Choroid plexus epithelial cell (primary cell): ENCODE results near the gene MYOZ3.

ENCODE experiments used
- DNase-seq: peaks from one replicate; pipeline ENCODE4 v3.0.0-alpha.2; 2010; ENCODE audit warnings: low read depth
- H3K4me3 ChIP-seq: 2 replicates; pipeline ENCODE4 v1.5.1; 2011; ENCODE audit warnings: low read depth, mild to moderate bottlenecking, control low read depth, low read length, moderate library complexity
- CTCF ChIP-seq: conservative IDR thresholded peaks from 2 replicates; pipeline ENCODE4 v1.5.1; 2011; ENCODE audit warnings: low read depth, mild to moderate bottlenecking, control low read depth, inconsistent platforms, low read length, moderate library complexity

MYOZ3 gene

DNA sequence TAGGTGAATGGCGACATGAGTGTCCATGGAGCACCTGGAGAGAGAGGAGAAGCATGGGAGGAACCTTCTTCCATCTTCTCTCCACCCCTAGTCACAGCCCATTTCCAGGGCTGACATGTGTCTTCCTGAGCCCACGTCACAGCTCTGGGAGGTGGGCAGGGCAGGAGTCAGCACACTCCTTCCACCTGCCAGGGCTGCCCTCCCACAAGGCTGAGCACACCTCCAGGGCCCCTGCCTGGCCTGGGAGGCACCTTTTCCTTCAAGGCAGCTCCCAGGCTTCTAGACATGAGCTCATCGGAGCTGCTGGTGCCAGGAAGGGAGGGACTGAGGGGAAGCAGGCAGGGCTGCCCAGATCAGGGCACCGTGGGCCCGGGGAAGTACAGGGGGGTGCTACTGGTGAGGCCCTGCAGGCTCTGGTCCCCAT lies 34.2 kb upstream of the MYOZ3 start:
- TF ChIP-seq CTCF, result no peak
- no peak for DNase-seq
- no peak overlapping the region for H3K4me3 ChIP-seq

- no peak overlapping the region for H3K4me3 ChIP-seq
- TF ChIP-seq CTCF, result no peak
These were observed 33.1 kb upstream of the MYOZ3 start for GRCh38 chr5:150627731-150628545.

DNA sequence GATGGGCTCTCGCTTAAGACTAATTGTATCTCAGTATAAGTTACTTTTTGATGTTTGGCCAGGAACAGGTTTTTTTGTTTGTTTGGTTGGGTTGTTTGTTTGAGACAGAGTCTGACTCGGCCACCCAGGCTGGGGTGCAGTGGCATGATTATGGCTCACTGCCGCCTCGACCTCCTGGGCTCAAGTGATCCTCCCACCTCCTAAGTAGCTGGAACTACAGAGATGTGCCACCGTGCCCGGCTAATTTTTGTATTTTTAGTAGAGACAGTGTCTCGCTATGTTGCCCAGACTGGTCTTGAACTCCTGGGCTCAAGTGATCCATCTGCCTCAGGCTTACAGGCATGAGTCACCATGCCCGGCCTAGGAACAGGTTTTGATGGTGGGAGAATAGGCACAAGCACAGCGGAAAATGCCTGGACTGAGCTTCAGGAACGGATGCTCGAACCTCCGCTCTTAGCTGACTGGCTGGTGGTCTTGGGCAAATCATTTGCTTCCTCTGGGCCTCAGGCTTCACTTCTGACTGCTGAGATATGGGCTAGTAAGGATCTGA lies 32.0 kb upstream of the MYOZ3 start:
- no peak for DNase-seq
- no peak overlapping the region for H3K4me3 ChIP-seq
- no peak for TF ChIP-seq CTCF

More at GRCh38 chr5:150627731-150628545, 33.1 kb upstream of the MYOZ3 start:
- DNase-seq, result peak; percentile 78

GRCh38 chr5:150630016-150630415 lies 31.0 kb upstream of the MYOZ3 start:
- no peak for DNase-seq
- no peak for TF ChIP-seq CTCF
- no peak overlapping the region for H3K4me3 ChIP-seq

DNA sequence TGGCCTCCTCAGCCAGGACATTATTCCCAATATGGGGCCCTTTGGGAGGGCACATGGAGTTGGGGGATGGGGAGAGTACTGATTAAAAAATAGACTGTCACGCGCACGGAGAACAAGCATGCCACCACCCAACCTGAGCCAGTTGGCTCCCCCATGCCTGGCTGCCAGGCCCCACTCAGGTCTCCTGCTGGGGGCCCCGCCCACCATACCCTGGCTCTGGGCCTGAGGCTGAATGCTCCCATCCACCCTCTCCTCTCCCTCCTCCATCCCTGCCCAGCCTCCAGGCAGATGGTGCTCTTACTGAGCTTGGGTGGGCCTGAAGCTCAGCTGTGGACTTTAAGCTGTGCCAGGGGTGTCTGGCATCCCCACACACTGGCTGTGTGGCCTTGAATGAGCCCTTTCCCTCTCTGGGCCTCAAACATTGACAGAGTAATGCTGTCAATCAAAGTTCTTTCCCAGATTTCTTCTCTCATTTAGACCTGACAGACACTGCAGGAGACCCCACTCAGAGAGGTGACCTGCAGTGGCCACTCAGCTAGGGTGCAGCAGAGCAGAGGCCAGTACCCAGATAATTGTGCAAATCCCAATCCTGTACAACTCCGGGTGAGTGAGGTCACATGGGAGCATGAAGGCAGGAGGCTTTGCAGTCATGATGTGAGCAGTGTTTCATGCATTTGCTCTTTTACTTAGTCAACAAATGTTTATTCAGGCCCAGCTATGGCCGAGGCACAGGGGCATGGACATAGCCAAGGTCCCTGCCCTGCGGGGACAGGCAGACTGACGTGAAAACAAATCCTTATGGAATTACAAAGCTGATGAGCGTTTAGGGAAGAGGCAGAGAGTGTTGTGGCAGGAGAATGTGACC lies 30.4 kb upstream of the MYOZ3 start:
- no peak overlapping the region for H3K4me3 ChIP-seq
- DNase-seq, result no peak
- no peak for TF ChIP-seq CTCF

DNA sequence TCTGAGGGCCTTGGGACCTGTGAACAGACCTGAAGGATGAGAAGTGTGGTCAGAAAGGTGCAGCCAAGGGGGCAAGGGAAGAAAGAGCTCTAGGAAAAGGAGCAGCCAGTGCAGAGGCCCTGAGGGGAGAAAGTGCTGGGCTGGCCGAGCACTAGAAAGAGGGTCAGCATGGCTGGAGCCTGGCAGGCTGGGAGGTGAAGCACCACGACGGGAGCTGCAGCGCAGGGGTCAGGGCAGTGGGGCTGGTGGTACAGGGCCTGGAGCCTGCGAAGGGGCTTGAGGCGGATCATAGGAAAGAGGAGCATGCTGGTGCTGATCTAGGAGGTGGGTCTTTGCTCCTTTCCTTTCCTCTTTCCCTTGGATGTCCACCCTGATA lies 29.7 kb upstream of the MYOZ3 start:
- no peak overlapping the region for H3K4me3 ChIP-seq
- TF ChIP-seq CTCF, result no peak
- DNase-seq, result no peak
